Activated T-helper 17 cell treated with anti-CD3 and anti-CD28 coated beads, Interleukin-2, amount 50 U/mL, for 72 hours (primary cell): Measurements from ENCODE around the gene TMEM132C. TPM values are rescaled to one million over a fixed set of nuclear protein-coding genes. Genes with fewer than 3 reads are reported as not detected.
"Not testable (repeated sequence)": the region's sequence is repeated elsewhere in the genome, so short reads cannot be mapped to it uniquely, and the experiment has no call there.

Experiments
- ATAC-seq: fragments of 150-1000 bp; cut with Tn5 transposase; replicated peaks from 2 replicates; pipeline ENCODE4 v1.10.0; 2021; ENCODE audit warnings: mild to moderate bottlenecking, moderate library complexity
- H3K27ac Mint-ChIP-seq: one replicate; pipeline ENCODE4 v1.8.0; 2022; ENCODE audit warnings: mixed read lengths
- H3K27me3 Mint-ChIP-seq: one replicate; pipeline ENCODE4 v1.8.0; 2022; ENCODE audit warnings: mixed read lengths
- H3K36me3 Mint-ChIP-seq: one replicate; pipeline ENCODE4 v1.8.0; 2022; ENCODE audit warnings: low read depth, mild to moderate bottlenecking, mixed read lengths
- H3K4me1 Mint-ChIP-seq: one replicate; pipeline ENCODE4 v1.8.0; 2022; ENCODE audit warnings: mixed read lengths
- H3K4me3 Mint-ChIP-seq: one replicate; pipeline ENCODE4 v1.8.0; 2022; ENCODE audit warnings: mild to moderate bottlenecking, mixed read lengths
- H3K9me3 Mint-ChIP-seq: one replicate; pipeline ENCODE4 v1.8.0; 2022; ENCODE audit warnings: mixed read lengths
- total RNA-seq, 2 donors: library from RNA; stranded (reverse); gene quantifications; one replicate each; pipeline ENCODE4 v1.2.3, GENCODE V29; 2022

The TMEM132C gene
- total RNA-seq, 2 donors from 2014 or later: not detected

GRCh38 chr12:128583453-128583852, 316.5 kb downstream of the TMEM132C start:
- no peaks in the 10 kb centered on the region for H3K4me1 Mint-ChIP-seq
- peaks cover 17% of the 10 kb centered on the region for H3K9me3 Mint-ChIP-seq
- H3K4me3 Mint-ChIP-seq: no peak overlapping the region
- ATAC-seq: no peak
- no peak overlapping the region for H3K27ac Mint-ChIP-seq
- no peaks in the 10 kb centered on the region for H3K27me3 Mint-ChIP-seq
- no peaks in the 10 kb centered on the region for H3K36me3 Mint-ChIP-seq

DNA sequence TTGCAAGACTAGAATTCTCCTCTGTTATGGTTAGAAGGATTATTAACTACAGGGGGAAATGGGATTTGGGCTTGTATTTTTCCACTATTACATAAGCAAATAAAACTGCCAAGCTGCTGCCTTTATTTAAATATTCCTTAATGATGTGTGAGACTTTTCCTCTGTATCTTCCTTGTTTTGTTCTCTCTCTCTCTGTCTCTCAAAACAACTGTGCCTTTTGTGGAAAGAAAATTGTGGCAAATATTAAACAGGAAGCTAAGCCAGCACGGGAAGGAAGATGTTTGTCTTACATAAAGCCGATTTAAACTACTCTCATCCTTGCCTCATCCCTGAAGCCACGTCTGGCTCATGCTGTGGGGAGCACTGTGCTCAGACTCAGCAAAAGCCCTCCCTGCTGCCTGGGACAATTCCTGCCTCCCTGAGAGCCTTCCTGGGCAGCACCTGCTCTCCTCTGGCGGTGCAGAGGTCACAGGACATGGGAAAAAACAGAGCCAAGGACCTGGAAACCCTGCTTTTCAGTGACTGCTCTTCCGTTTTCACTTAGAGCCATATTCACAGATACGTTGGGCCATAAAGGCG, 319.6 kb downstream of the TMEM132C start:
- Mint-ChIP-seq H3K27ac (no peak overlapping the region), H3K4me1 (no peaks in the 10 kb centered on the region), H3K27me3 (no peaks in the 10 kb centered on the region), H3K9me3 (peaks cover 10% of the 10 kb centered on the region), H3K36me3 (no peaks in the 10 kb centered on the region), H3K4me3 (no peak overlapping the region)
- ATAC-seq: no peak

DNA sequence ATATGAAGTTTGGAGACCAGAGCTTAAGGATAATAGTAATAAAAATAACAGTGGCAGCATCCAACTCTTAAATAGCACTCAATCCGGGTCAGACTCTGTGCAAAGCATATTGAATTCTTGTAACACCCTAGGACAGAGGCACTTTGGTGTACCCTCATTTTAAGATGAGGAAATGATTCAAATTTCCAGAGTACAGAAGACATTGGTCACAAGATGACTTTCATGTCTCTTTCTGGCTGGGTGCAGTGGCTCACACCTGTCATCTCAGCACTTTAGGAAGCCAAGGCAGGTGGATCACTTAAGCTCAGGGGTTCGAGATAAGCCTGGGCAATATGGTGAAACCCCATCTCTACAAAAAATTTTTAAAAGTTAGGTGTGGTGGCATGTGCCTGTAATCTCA, 320.9 kb downstream of the TMEM132C start:
- Mint-ChIP-seq H3K9me3 (peaks cover 10% of the 10 kb centered on the region), H3K4me3 (no peak overlapping the region), H3K36me3 (no peaks in the 10 kb centered on the region), H3K27ac (no peak overlapping the region), H3K27me3 (no peaks in the 10 kb centered on the region), H3K4me1 (no peaks in the 10 kb centered on the region)
- ATAC-seq: no peak

DNA sequence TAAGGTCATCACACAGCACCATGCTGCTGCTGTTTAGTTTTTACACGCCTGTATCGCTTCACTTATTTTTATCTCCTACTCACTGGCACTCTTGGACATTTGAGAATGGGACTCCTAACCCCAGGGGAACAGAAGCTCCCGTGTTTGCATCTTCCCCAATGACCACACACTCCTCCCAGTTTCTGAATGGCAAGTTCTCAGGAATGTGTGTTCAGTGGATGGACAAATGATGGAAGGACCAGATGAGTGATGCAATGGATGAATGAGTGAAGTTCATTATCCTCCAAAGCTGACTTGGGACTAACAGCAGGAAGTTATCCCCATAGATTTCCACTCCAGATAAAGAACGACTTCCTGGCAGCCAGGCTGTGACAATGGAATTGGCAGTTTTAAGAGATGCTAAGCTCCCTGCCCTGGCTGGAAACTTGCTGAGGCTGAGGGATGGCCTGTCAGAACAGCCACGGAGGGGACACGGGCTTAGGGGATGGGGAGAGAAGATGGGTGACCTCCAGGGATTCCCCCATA, 325.3 kb downstream of the TMEM132C start:
- no peak overlapping the region for H3K4me3 Mint-ChIP-seq
- ATAC-seq: no peak
- H3K9me3 Mint-ChIP-seq: no peaks in the 10 kb centered on the region
- no peaks in the 10 kb centered on the region for H3K36me3 Mint-ChIP-seq
- H3K27me3 Mint-ChIP-seq: no peaks in the 10 kb centered on the region
- no peaks in the 10 kb centered on the region for H3K4me1 Mint-ChIP-seq
- no peak overlapping the region for H3K27ac Mint-ChIP-seq

DNA sequence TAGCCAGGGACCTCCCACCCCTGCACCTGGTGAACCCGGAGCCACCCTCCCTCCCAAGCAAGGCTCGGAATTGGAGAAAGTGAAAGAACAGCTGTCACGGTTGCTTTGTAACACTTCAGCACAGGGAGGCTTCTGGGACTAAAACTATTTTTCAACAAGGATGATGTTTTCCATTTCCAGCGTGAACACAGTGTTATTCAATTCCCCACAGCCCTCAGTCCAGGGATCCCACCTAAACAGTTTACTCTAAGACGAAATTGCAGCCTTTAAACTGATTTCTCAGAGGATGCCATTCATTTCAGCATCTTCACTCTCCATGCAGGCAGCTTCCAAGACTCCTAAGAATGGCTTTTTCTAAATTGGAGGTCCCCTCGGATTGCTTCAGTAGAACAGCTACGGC, 327.6 kb downstream of the TMEM132C start:
- Mint-ChIP-seq H3K27me3 (no peaks in the 10 kb centered on the region), H3K4me3 (no peak overlapping the region), H3K9me3 (peaks cover 3% of the 10 kb centered on the region), H3K36me3 (no peaks in the 10 kb centered on the region), H3K4me1 (no peaks in the 10 kb centered on the region), H3K27ac (no peak overlapping the region)
- no peak for ATAC-seq

- Mint-ChIP-seq H3K36me3 (no peaks in the 10 kb centered on the region), H3K4me3 (no peak overlapping the region), H3K27me3 (no peaks in the 10 kb centered on the region), H3K9me3 (peaks cover 3% of the 10 kb centered on the region), H3K4me1 (no peaks in the 10 kb centered on the region), H3K27ac (no peak overlapping the region)
- no peak for ATAC-seq
These were observed 328.6 kb downstream of the TMEM132C start for GRCh38 chr12:128595609-128596008.

- Mint-ChIP-seq H3K9me3 (peaks cover 3% of the 10 kb centered on the region), H3K27me3 (no peaks in the 10 kb centered on the region), H3K27ac (no peak overlapping the region), H3K4me1 (no peaks in the 10 kb centered on the region), H3K4me3 (no peak overlapping the region), H3K36me3 (no peaks in the 10 kb centered on the region)
- ATAC-seq: no peak
These were observed 333.9 kb downstream of the TMEM132C start for GRCh38 chr12:128600886-128601285.

GRCh38 chr12:128603573-128604115, 336.7 kb downstream of the TMEM132C start:
- no peaks in the 10 kb centered on the region for H3K27me3 Mint-ChIP-seq

GRCh38 chr12:128604219-128604618, 337.2 kb downstream of the TMEM132C start:
- not testable (repeated sequence) for H3K27me3 Mint-ChIP-seq, H3K27ac Mint-ChIP-seq, H3K4me3 Mint-ChIP-seq, H3K9me3 Mint-ChIP-seq, ATAC-seq, H3K4me1 Mint-ChIP-seq, H3K36me3 Mint-ChIP-seq

More at GRCh38 chr12:128603573-128604115, 336.7 kb downstream of the TMEM132C start:
- Mint-ChIP-seq H3K27ac (no peak overlapping the region), H3K4me1 (no peaks in the 10 kb centered on the region), H3K9me3 (peaks cover 6% of the 10 kb centered on the region), H3K36me3 (no peaks in the 10 kb centered on the region), H3K4me3 (no peak overlapping the region)
- ATAC-seq: no peak

DNA sequence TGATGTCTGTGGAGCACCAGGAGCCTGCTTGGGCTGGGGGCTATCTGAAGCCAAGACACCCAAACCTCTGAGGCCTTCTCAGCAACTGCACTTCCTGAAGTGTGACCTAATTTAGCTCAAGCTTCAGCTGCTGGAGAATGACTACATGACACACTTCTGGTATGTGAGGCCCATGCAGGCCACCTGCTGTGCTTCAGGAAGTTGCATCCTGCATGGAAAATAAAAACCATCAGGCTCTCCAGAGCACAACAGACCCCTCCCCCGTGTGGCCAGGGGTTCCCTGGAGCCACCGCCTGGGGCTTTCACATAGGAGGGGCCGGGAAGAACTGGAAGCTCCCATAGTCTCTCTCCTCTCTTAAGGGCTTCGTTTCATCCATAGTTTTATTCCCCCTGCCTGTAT, 339.1 kb downstream of the TMEM132C start:
- ATAC-seq: no peak
- Mint-ChIP-seq H3K4me1 (no peaks in the 10 kb centered on the region), H3K9me3 (peaks cover 6% of the 10 kb centered on the region), H3K27ac (no peak overlapping the region), H3K4me3 (no peak overlapping the region), H3K27me3 (no peaks in the 10 kb centered on the region), H3K36me3 (no peaks in the 10 kb centered on the region)

DNA sequence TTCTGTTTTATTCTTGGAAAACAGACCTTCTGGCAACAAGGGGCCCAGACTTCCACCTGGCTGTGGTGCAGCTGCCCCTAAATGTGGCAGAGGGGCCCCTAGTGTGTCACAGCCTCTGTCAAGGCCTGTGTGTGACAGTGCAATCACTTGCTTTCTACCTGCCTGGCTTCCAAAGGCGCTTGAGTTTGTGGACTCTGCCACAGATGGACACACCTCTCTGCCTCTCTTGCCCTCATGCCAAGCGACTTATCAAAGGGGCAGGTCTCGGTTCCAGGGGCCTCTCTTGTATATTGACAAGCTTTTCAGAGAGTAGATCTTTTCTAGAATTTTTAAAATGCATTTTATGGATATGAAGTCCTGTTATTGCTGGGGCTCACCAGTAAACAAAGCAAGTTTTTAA, 339.6 kb downstream of the TMEM132C start:
- no peak overlapping the region for H3K27ac Mint-ChIP-seq
- no peaks in the 10 kb centered on the region for H3K36me3 Mint-ChIP-seq
- ATAC-seq: no peak
- no peaks in the 10 kb centered on the region for H3K4me1 Mint-ChIP-seq
- H3K27me3 Mint-ChIP-seq: no peaks in the 10 kb centered on the region
- H3K9me3 Mint-ChIP-seq: peaks cover 9% of the 10 kb centered on the region
- H3K4me3 Mint-ChIP-seq: no peak overlapping the region

DNA sequence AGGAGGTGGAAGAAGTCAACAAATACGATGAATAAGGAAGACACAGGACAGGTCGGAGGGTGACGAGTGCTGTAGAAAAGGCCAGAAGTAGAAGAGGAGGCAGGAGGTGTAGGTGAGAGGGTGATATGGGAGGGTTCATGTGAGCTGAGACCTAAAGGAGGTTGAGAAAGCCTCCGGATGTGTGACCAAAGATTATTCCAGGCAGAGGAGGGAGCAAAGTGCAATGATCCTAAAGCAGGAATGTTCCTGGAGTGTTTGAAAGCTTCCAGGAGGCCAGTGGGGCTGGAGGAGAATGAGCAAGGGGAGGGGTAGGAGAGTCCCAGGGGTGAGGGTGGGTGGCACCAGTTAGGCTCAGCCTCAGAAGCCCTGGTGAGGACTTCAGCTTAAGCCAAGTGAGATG, 340.0 kb downstream of the TMEM132C start:
- no peaks in the 10 kb centered on the region for H3K36me3 Mint-ChIP-seq

DNA sequence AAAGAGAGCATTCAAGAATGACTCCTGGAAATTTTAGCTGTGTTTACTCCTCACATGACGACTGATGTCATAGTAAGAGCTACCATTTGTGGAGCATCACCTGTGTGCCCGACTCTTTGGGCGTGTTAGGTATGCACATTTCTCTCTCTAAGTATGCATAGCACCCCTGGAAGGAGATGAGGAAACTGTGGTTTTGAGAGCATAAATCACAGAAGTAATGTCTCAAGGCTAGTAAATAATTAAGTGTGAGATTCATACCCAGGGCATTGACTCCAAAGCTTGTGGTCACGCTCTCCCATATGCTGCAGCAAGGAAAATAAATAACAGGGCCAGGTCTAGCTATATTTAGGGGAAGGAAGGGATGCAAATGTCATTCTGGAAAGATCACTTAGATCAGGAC, 340.7 kb downstream of the TMEM132C start:
- Mint-ChIP-seq H3K4me1 (no peaks in the 10 kb centered on the region), H3K4me3 (no peak overlapping the region), H3K9me3 (peaks cover 9% of the 10 kb centered on the region), H3K36me3 (no peaks in the 10 kb centered on the region), H3K27ac (no peak overlapping the region), H3K27me3 (peaks cover 1% of the 10 kb centered on the region)
- no peak for ATAC-seq

More for the DNA sequence above, 340.0 kb downstream of the TMEM132C start:
- ATAC-seq: no peak
- Mint-ChIP-seq H3K4me3 (no peak overlapping the region), H3K27me3 (no peaks in the 10 kb centered on the region), H3K9me3 (peaks cover 9% of the 10 kb centered on the region), H3K27ac (no peak overlapping the region), H3K4me1 (no peaks in the 10 kb centered on the region)

- no peak for ATAC-seq
- Mint-ChIP-seq H3K9me3 (peaks cover 9% of the 10 kb centered on the region), H3K27me3 (peaks cover 3% of the 10 kb centered on the region), H3K4me1 (no peaks in the 10 kb centered on the region), H3K36me3 (no peaks in the 10 kb centered on the region), H3K4me3 (no peak overlapping the region), H3K27ac (no peak overlapping the region)
These were observed 342.9 kb downstream of the TMEM132C start for GRCh38 chr12:128609861-128610260.

- no peak for ATAC-seq
- peaks cover 3% of the 10 kb centered on the region for H3K27me3 Mint-ChIP-seq
- H3K4me1 Mint-ChIP-seq: no peaks in the 10 kb centered on the region
- no peaks in the 10 kb centered on the region for H3K36me3 Mint-ChIP-seq
- no peak overlapping the region for H3K27ac Mint-ChIP-seq
- peaks cover 8% of the 10 kb centered on the region for H3K9me3 Mint-ChIP-seq
- no peak overlapping the region for H3K4me3 Mint-ChIP-seq
These were observed 344.8 kb downstream of the TMEM132C start for GRCh38 chr12:128611736-128612135.
